Calu3 (cell line): Measurements from ENCODE around the gene CCBE1. TPM values are rescaled to one million over a fixed set of nuclear protein-coding genes. Genes with fewer than 3 reads are reported as not detected.
"Not testable (repeated sequence)": the region's sequence is repeated elsewhere in the genome, so short reads cannot be mapped to it uniquely, and the experiment has no call there.

Experiments used
- BruUV-seq: library from RNA; stranded (reverse); fragments of 400-500 nt; replicated peaks from 2 replicates; lab custom pipeline; 2021; lab: Mats Ljungman, UMichigan
- CTCF ChIA-PET: fragments of 300-600 bp; sonication (Branson Sonifier 250); formaldehyde crosslinking; loops from one replicate; lab custom pipeline; 2022; ENCODE audit warnings: antibody characterized with exemption; lab: Charles Lee
- DNase-seq: peaks from one replicate; pipeline ENCODE4 v3.0.0; 2022
- H3K27ac Mint-ChIP-seq: one replicate; pipeline ENCODE4 v1.8.0; 2022; ENCODE audit warnings: mixed read lengths; ENCODE audit not compliant: unreplicated experiment
- H3K27me3 Mint-ChIP-seq: one replicate; pipeline ENCODE4 v1.8.0; 2022; ENCODE audit warnings: mixed read lengths; ENCODE audit not compliant: unreplicated experiment
- H3K36me3 Mint-ChIP-seq: one replicate; pipeline ENCODE4 v1.8.0; 2022; ENCODE audit warnings: mild to moderate bottlenecking, moderate library complexity, mixed read lengths; ENCODE audit not compliant: insufficient read depth, unreplicated experiment
- H3K4me1 Mint-ChIP-seq: one replicate; pipeline ENCODE4 v1.8.0; 2022; ENCODE audit warnings: mild to moderate bottlenecking, low read depth, mixed read lengths; ENCODE audit not compliant: unreplicated experiment
- H3K4me3 Mint-ChIP-seq: one replicate; pipeline ENCODE4 v1.8.0; 2022; ENCODE audit warnings: mild to moderate bottlenecking, low read depth, moderate library complexity, mixed read lengths; ENCODE audit not compliant: unreplicated experiment
- H3K9me3 Mint-ChIP-seq: one replicate; pipeline ENCODE4 v1.8.0; 2022; ENCODE audit warnings: low read depth, mixed read lengths; ENCODE audit not compliant: unreplicated experiment
- intact Hi-C: fragments of 100-400 bp; cut with micrococcal nuclease; formaldehyde crosslinking; loops from one replicate; pipeline ENCODE4 v1.10.0; 2022; ENCODE audit not compliant: unreplicated experiment
- total RNA-seq: library from RNA; stranded (reverse); gene quantifications from 2 replicates; pipeline ENCODE4 v1.2.3, GENCODE V29; 2022
- TF ChIP-seq, protein P1 (sequence below): fragments of 200-600 bp; IDR thresholded peaks from one replicate; pipeline ENCODE4 v1.8.0; 2022; ENCODE audit warnings: antibody characterized with exemption; ENCODE audit not compliant: unreplicated experiment

Gene CCBE1
- total RNA-seq, 1 experiment from 2014 or later: 0.12 TPM

DNA sequence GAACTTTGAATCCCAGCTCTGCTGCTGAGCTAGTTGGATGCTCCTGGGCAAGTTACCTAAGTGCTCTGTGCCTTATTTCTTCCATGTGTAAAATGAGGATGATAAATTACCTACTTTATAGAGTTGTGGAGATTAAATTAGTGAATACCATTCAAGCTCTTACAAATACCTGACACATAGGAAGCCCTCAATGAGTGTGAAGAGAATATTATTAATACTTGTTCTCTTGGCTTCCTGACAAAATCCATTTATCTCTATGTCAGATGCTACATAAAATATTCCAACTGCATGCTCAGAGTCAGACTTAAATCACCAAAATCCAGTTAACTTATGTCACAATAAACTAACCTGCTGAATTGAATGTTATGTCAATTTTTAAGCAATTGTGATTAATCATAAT lies 42.9 kb upstream of the CCBE1 start:
- CTCF ChIA-PET: interaction anchor here (0.7 kb wide), 1 partner anchor 79 kb away, joined by 3 read pairs; no protein-coding TSS in a partner anchor
- no peaks in the 10 kb centered on the region for H3K36me3 Mint-ChIP-seq
- peaks cover 5% of the 10 kb centered on the region for H3K9me3 Mint-ChIP-seq
- H3K4me1 Mint-ChIP-seq: no peaks in the 10 kb centered on the region
- no TSS peak for BruUV-seq
- TF ChIP-seq, protein P1, sequence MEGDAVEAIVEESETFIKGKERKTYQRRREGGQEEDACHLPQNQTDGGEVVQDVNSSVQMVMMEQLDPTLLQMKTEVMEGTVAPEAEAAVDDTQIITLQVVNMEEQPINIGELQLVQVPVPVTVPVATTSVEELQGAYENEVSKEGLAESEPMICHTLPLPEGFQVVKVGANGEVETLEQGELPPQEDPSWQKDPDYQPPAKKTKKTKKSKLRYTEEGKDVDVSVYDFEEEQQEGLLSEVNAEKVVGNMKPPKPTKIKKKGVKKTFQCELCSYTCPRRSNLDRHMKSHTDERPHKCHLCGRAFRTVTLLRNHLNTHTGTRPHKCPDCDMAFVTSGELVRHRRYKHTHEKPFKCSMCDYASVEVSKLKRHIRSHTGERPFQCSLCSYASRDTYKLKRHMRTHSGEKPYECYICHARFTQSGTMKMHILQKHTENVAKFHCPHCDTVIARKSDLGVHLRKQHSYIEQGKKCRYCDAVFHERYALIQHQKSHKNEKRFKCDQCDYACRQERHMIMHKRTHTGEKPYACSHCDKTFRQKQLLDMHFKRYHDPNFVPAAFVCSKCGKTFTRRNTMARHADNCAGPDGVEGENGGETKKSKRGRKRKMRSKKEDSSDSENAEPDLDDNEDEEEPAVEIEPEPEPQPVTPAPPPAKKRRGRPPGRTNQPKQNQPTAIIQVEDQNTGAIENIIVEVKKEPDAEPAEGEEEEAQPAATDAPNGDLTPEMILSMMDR: no peak
- intact Hi-C loops: no loop called here
- no peak overlapping the region for H3K27ac Mint-ChIP-seq
- no peak for DNase-seq
- no peak overlapping the region for H3K4me3 Mint-ChIP-seq
- no peaks in the 10 kb centered on the region for H3K27me3 Mint-ChIP-seq

DNA sequence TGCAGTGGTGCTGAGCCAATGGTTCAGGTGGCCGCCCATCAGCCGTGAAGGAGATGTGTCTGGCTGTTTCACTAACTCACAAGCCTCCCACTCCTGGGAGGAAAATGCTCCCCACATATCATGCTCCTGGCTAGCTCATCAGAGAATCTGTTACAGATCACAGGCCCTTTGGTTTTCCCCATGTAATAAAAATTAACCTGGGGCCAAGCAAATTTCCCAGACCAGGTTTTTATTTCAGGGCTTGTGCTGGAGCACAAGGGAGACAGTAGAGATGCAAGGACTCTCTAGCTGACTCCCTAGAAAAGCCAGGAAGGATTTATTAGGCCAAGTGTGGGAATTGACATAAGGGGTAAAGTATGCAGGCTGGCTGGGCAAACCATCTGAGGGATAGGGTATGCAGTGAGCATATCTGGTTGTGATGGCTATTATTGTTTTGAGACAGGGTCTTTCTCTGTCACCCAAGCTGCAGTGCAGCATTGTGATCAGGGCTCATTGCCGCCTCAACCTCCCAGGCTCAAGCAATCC lies 40.6 kb upstream of the CCBE1 start:
- Mint-ChIP-seq H3K4me1 (no peaks in the 10 kb centered on the region), H3K27ac (no peak overlapping the region), H3K4me3 (no peak overlapping the region), H3K27me3 (no peaks in the 10 kb centered on the region), H3K36me3 (no peaks in the 10 kb centered on the region), H3K9me3 (peaks cover 5% of the 10 kb centered on the region)
- no TSS peak for BruUV-seq
- intact Hi-C loops: no loop called here
- DNase-seq: no peak
- CTCF ChIA-PET: no interaction called here
- TF ChIP-seq, protein P1: no peak

DNA sequence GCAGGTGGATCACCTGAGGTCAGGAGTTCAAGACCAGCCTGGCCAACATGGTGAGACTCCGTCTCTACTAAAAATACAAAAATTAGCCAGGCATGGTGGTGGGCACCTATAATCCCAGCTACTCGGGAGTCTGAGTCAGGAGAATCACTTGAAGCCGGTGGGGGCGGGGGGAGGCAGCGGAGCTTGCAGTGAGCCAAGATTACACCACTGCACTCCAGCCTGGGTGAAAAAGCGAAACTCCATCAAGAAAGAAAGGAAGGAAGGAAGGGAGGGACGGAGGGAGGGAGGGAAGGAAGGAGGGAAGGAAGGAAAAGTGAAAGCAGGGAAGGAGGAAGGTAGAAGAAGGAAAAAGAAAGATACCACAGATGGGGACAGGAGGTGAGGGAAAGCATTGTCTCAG lies 40.1 kb upstream of the CCBE1 start:
- H3K27ac Mint-ChIP-seq, H3K36me3 Mint-ChIP-seq, BruUV-seq, H3K4me1 Mint-ChIP-seq, CTCF ChIA-PET, DNase-seq, H3K4me3 Mint-ChIP-seq, H3K27me3 Mint-ChIP-seq, intact Hi-C loops, H3K9me3 Mint-ChIP-seq: not testable (repeated sequence)

DNA sequence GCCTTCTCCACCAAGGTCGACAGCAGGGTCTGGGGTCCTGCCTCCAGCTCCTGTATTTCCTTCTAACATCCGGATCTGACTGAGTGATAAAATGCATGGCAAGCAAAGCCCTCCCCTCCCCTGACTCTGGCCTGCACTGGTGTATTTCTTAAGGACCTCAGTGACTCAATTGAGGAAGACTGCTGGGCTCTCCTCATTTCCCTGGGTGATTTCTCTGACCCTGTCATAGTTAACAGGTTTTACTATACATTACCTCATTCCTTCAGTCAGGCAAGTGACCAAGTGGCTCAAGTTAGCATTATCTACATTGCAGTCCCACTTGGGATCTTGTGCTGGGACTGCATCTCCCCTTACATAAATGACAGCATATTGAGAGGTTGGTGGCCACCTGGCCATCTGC lies 38.8 kb upstream of the CCBE1 start:
- BruUV-seq: no TSS peak
- peaks cover 5% of the 10 kb centered on the region for H3K9me3 Mint-ChIP-seq
- no peak overlapping the region for H3K27ac Mint-ChIP-seq
- no peak for DNase-seq
- H3K4me3 Mint-ChIP-seq: no peak overlapping the region
- no peaks in the 10 kb centered on the region for H3K36me3 Mint-ChIP-seq
- CTCF ChIA-PET: no interaction called here
- no peaks in the 10 kb centered on the region for H3K27me3 Mint-ChIP-seq
- peaks cover 4% of the 10 kb centered on the region for H3K4me1 Mint-ChIP-seq
- TF ChIP-seq, protein P1: no peak
- intact Hi-C loops: no loop called here

DNA sequence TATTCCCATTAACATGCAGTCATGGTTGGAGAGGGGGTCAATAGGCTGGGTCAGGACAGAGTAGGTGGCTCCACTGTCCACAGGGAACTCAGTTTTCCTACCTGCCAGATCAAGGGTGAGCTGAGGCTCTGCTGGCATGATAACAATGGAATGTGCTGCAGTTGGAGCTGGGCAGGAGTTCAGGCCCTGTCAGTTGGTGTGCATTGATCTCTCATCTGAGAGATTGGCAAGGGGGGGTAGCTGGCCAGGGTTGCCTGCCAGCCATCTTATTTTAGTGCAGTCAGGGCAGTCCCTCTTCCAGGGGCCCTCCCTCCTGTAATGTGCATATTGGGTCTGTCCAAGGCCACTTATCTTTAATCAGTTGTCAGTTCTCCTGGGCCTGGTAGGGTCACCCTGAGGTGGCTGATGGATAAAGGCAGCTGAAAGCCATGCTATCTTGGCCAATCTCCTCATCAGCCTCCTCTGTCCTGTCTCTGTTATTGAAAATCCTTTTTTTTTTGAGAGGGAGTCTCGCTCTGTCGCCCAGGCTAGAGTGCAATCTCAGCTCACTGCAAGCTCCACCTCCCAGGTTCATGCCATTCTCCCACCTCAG lies 38.1 kb upstream of the CCBE1 start:
- Mint-ChIP-seq H3K27me3 (no peaks in the 10 kb centered on the region), H3K36me3 (no peaks in the 10 kb centered on the region), H3K27ac (no peak overlapping the region), H3K9me3 (peaks cover 5% of the 10 kb centered on the region), H3K4me3 (no peak overlapping the region), H3K4me1 (peaks cover 9% of the 10 kb centered on the region)
- BruUV-seq: no TSS peak
- intact Hi-C loops: no loop called here
- DNase-seq: no peak
- CTCF ChIA-PET: no interaction called here
- TF ChIP-seq, protein P1: no peak
